H1 (cell line): Measurements from ENCODE around the gene TAF4. TPM values are rescaled to one million over a fixed set of nuclear protein-coding genes. Genes with fewer than 3 reads are reported as not detected.

Experiments used
- CTCF ChIA-PET: fragments of 300-600 bp; sonication (Branson Sonifier 250); formaldehyde crosslinking; loops from one replicate; lab custom pipeline; 2021; ENCODE audit not compliant: partially characterized antibody; lab: Charles Lee
- POLR2A ChIA-PET: fragments of 300-600 bp; sonication (Branson Sonifier 250); formaldehyde crosslinking; loops from one replicate; lab custom pipeline; 2021; ENCODE audit warnings: inconsistent platforms; ENCODE audit not compliant: partially characterized antibody; lab: Charles Lee
- DNase-seq, 2 experiments: peaks; one replicate each; pipeline versions ENCODE4 v3.0.0 to v3.0.0-alpha.2; 2010 to 2022; ENCODE audit warnings: low spot score in 2 of 2, low read depth in 1 of 2, mixed read lengths in 1 of 2
- FAIRE-seq: peaks from 2 replicates; lab custom pipeline; 2011; peaks lifted over from hg19 to GRCh38; lab: Jason Lieb, UNC
- H2AFZ ChIP-seq: 2 replicates; pipeline ENCODE4 v1.8.1; 2012; ENCODE audit warnings: low read length, inconsistent platforms
- H2AK5ac ChIP-seq: 2 replicates; pipeline ENCODE4 v1.6.1; 2013; ENCODE audit warnings: low read depth, low read length
- H2BK120ac ChIP-seq: replicated peaks from 2 replicates; pipeline ENCODE3; 2013; ENCODE audit warnings: low read depth, low read length, inconsistent platforms
- H2BK12ac ChIP-seq: 2 replicates; pipeline ENCODE4 v1.6.1; 2013; ENCODE audit warnings: low read depth, low read length
- H2BK15ac ChIP-seq: 2 replicates; pipeline ENCODE4 v1.6.1; 2013; ENCODE audit warnings: low read length
- H2BK20ac ChIP-seq: 2 replicates; pipeline ENCODE4 v1.6.1; 2013; ENCODE audit warnings: low read length
- H2BK5ac ChIP-seq: 2 replicates; pipeline ENCODE4 v1.6.1; 2013; ENCODE audit warnings: low read depth, low read length
- H3K14ac ChIP-seq: 2 replicates; pipeline ENCODE4 v1.6.1; 2013; ENCODE audit warnings: inconsistent platforms; ENCODE audit not compliant: insufficient read length
- H3K18ac ChIP-seq: 2 replicates; pipeline ENCODE4 v1.6.1; 2013; ENCODE audit warnings: low read length; ENCODE audit errors: extremely low read depth
- H3K23ac ChIP-seq: 2 replicates; pipeline ENCODE4 v1.6.1; 2013; ENCODE audit warnings: inconsistent platforms; ENCODE audit not compliant: insufficient read length
- H3K23me2 ChIP-seq: 2 replicates; pipeline ENCODE4 v1.6.1; 2013; ENCODE audit warnings: low read depth, low read length
- H3K27ac ChIP-seq: 2 replicates; pipeline ENCODE4 v1.6.1; 2011; ENCODE audit warnings: low read depth, low read length, inconsistent platforms
- H3K27me3 ChIP-seq, 4 experiments: replicated peaks in 1 of 4; 1 replicate in 1 of 4; 2 replicates in 3 of 4; pipeline versions ENCODE4 v1.6.1 to v1.8.1; 2011 to 2013; ENCODE audit warnings: low read length in 3 of 4, mild to moderate bottlenecking in 3 of 4, inconsistent platforms in 2 of 4, mixed read lengths in 2 of 4, moderate library complexity in 1 of 4; ENCODE audit not compliant: control insufficient read depth in 3 of 4, insufficient read depth in 3 of 4; ENCODE audit errors: extremely low read depth in 1 of 4
- H3K36me3 ChIP-seq, 4 experiments: 2 replicates each; pipeline versions ENCODE4 v1.6.1 to v1.8.1; 2011 to 2013; ENCODE audit warnings: mild to moderate bottlenecking in 4 of 4, low read length in 3 of 4, moderate library complexity in 2 of 4, control low read depth in 1 of 4, inconsistent platforms in 1 of 4; ENCODE audit not compliant: insufficient read depth in 4 of 4, control insufficient read depth in 2 of 4
- H3K4ac ChIP-seq: replicated peaks from 2 replicates; pipeline ENCODE3; 2013; ENCODE audit warnings: low read length, low read depth, mixed read lengths, inconsistent platforms; ENCODE audit not compliant: insufficient read length
- H3K4me1 ChIP-seq, 4 experiments: replicated peaks in 1 of 4; 1 replicate in 1 of 4; 2 replicates in 3 of 4; pipeline versions ENCODE4 v1.6.1 to v1.8.1; 2011 to 2013; ENCODE audit warnings: low read length in 3 of 4, inconsistent platforms in 2 of 4, mixed read lengths in 1 of 4; ENCODE audit not compliant: insufficient read depth in 4 of 4, control insufficient read depth in 3 of 4
- H3K4me2 ChIP-seq, 2 experiments: 2 replicates each; pipeline versions ENCODE4 v1.6.1 to v1.8.1; 2011 to 2013; ENCODE audit warnings: low read depth in 2 of 2, low read length in 2 of 2, control low read depth in 1 of 2, inconsistent platforms in 1 of 2, mild to moderate bottlenecking in 1 of 2; ENCODE audit not compliant: insufficient read depth in 1 of 2
- H3K4me3 ChIP-seq, 4 experiments: fragments of 200-600, 300-600 bp in 1 of 4; sonication (generic), shearing (Covaris generic), sonication (Bioruptor Twin) in 1 of 4; 2 replicates each; pipeline versions ENCODE4 v1.5.1 to v1.8.1; 2011 to 2016; ENCODE audit warnings: low read length in 4 of 4, low read depth in 3 of 4, control low read depth in 2 of 4, inconsistent platforms in 2 of 4, mild to moderate bottlenecking in 2 of 4, mixed read lengths in 1 of 4, moderate library complexity in 1 of 4; ENCODE audit not compliant: insufficient read depth in 2 of 4; ENCODE audit errors: extremely low read depth in 1 of 4
- H3K56ac ChIP-seq: replicated peaks from 2 replicates; pipeline ENCODE3; 2013; ENCODE audit warnings: low read depth, mild to moderate bottlenecking, mixed read lengths, low read length, inconsistent platforms; ENCODE audit not compliant: insufficient read length
- H3K79me1 ChIP-seq: 2 replicates; pipeline ENCODE4 v1.6.1; 2013; ENCODE audit warnings: low read depth, low read length, control low read depth
- H3K79me2 ChIP-seq, 2 experiments: 2 replicates each; pipeline versions ENCODE4 v1.6.1 to v1.8.1; 2012 to 2013; ENCODE audit warnings: low read length in 2 of 2, mild to moderate bottlenecking in 2 of 2, inconsistent platforms in 1 of 2; ENCODE audit not compliant: insufficient read depth in 2 of 2, control insufficient read depth in 1 of 2
- H3K9ac ChIP-seq, 4 experiments: replicated peaks in 1 of 4; 1 replicate in 1 of 4; 2 replicates in 3 of 4; pipeline versions ENCODE4 v1.6.1 to v1.8.1; 2011 to 2013; ENCODE audit warnings: low read depth in 3 of 4, low read length in 3 of 4, control low read depth in 2 of 4, mild to moderate bottlenecking in 2 of 4, moderate library complexity in 2 of 4, inconsistent platforms in 1 of 4; ENCODE audit errors: extremely low read depth in 1 of 4
- H3K9me3 ChIP-seq, 2 experiments: 2 replicates each; pipeline versions ENCODE4 v1.6.1 to v1.8.1; 2012 to 2013; ENCODE audit warnings: mild to moderate bottlenecking in 2 of 2, moderate library complexity in 2 of 2, control low read depth in 1 of 2, inconsistent platforms in 1 of 2, low read depth in 1 of 2, low read length in 1 of 2, mixed read lengths in 1 of 2; ENCODE audit not compliant: insufficient read depth in 2 of 2
- H4K20me1 ChIP-seq, 2 experiments: replicated peaks in 1 of 2; 2 replicates each; pipeline versions ENCODE3 to v1.8.1; 2011 to 2013; ENCODE audit warnings: inconsistent platforms in 2 of 2, low read length in 2 of 2, mild to moderate bottlenecking in 1 of 2; ENCODE audit not compliant: insufficient read depth in 2 of 2, control insufficient read depth in 1 of 2
- H4K5ac ChIP-seq: 2 replicates; pipeline ENCODE4 v1.6.1; 2013; ENCODE audit warnings: low read length, low read depth, mixed read lengths, inconsistent platforms; ENCODE audit not compliant: insufficient read length
- H4K8ac ChIP-seq: 2 replicates; pipeline ENCODE4 v1.8.0; 2013; ENCODE audit warnings: mild to moderate bottlenecking, moderate library complexity, low read length, inconsistent platforms; ENCODE audit not compliant: insufficient read depth; ENCODE audit errors: extremely low read depth
- H4K91ac ChIP-seq: replicated peaks from 2 replicates; pipeline ENCODE3; 2013; ENCODE audit warnings: low read length, mixed read lengths, inconsistent platforms; ENCODE audit not compliant: insufficient read length
- KDM1A ChIP-seq: fragments of 200-600, 300-600 bp; sonication (generic); IDR thresholded peaks from 2 replicates; pipeline ENCODE4 v1.7.1; 2016; ENCODE audit warnings: mild to moderate bottlenecking, low read length, borderline replicate concordance
- RBBP5 ChIP-seq: IDR thresholded peaks from 2 replicates; pipeline ENCODE4 v1.7.1; 2012; ENCODE audit warnings: low read depth, mild to moderate bottlenecking, inconsistent platforms, low read length, moderate library complexity, borderline replicate concordance
- SIN3A ChIP-seq, 2 experiments: IDR thresholded peaks in 1 of 2; conservative IDR thresholded peaks in 1 of 2; 2 replicates each; pipeline ENCODE4 v1.6.1; 2011 to 2012; ENCODE audit warnings: low read length in 2 of 2, improper control_type of control experiment in 1 of 2, low read depth in 1 of 2, mild to moderate bottlenecking in 1 of 2
- TEAD4 ChIP-seq: IDR thresholded peaks from 2 replicates; pipeline ENCODE4 v1.6.1; 2012; ENCODE audit warnings: low read depth, low read length, inconsistent platforms, mixed read lengths
- ZNF274 ChIP-seq: IDR thresholded peaks from 2 replicates; pipeline ENCODE4 v1.7.0; 2012; ENCODE audit warnings: low read length, borderline replicate concordance; ENCODE audit errors: extremely low read depth
- WGBS, 2 experiments: shearing (Covaris generic) in 1 of 2; methylation state at CpG; one replicate each; pipeline versions ENCODE4 v1.1.6 to v1.1.7; 2013 to 2015; ENCODE audit warnings: low lambda C conversion rate in 2 of 2, mixed read lengths in 2 of 2, inconsistent platforms in 1 of 2, low coverage in 1 of 2, missing lambda C conversion rate in 1 of 2; ENCODE audit not compliant: insufficient replicate concordance in 2 of 2, insufficient coverage in 1 of 2, insufficient read length in 1 of 2; ENCODE audit errors: extremely low coverage in 1 of 2, missing lambda C conversion rate in 1 of 2; 5-methylcytosine and 5-hydroxymethylcytosine counted together
- polyA plus RNA-seq, 7 experiments: library from polyadenylated mRNA; depleted of rRNA in 3 of 7; stranded (reverse) in 5 of 7; unstranded in 2 of 7; fragments of >200 nt in 5 of 7; fragments of 200-250 nt in 2 of 7; gene quantifications; 1 replicate in 5 of 7; 2 replicates in 1 of 7; 4 replicates in 1 of 7; pipeline versions ENCODE4 v1.2.1 to v1.2.3, GENCODE V29; 2011 to 2013; ENCODE audit warnings: missing spikeins in 2 of 7, mixed read lengths in 2 of 7
- total RNA-seq: library from RNA; stranded (reverse); fragmentation: NEBNext Ultra II Directional; extraction: Animal tissue kit (Norgen Biotek cat#: 25700); gene quantifications from 2 replicates; pipeline ENCODE4 v1.2.1, GENCODE V29; 2021
- TF ChIP-seq, protein P1 (sequence below), 3 experiments: IDR thresholded peaks; 1 replicate in 2 of 3; 2 replicates in 1 of 3; pipeline versions ENCODE4 v1.5.1 to v1.6.1; 2011; ENCODE audit warnings: low read length in 3 of 3, mild to moderate bottlenecking in 3 of 3, inconsistent platforms in 2 of 3, low read depth in 1 of 3, moderate library complexity in 1 of 3; ENCODE audit not compliant: insufficient read depth in 1 of 3; ENCODE audit errors: control extremely low read depth in 1 of 3

Gene TAF4
- total and polyA plus RNA-seq, 2 of the 8 experiments (the other 6 are each of a cell fraction or from before 2014, with no cell fraction given), result 16.0 to 30.1 TPM

DNA sequence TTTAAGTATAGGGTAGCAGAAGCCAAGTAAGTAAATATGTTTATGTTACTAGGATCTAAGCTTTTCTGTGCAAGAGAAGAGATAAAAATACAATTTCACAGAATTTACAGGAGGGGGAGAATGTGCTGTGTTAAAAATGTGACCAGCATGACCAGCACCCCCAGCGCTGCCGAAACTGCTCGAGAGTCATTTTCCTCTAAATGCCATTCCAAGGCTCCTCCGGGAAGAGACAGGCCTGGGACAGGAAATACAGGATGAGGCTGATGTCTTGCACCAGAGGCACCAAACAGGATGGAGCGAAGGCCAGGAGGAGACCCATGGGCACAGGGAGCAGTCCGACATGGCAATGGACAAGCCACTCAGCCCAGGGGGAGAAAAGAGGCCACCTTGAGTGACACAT lies 21.1 kb downstream of the TAF4 start:
- Histone ChIP-seq H4K8ac (no peak overlapping the region), H3K4ac (no peak overlapping the region), H3K18ac (no peak overlapping the region), H3K79me1 (peaks cover 26% of the 10 kb centered on the region), H2BK120ac (no peak overlapping the region), H2AK5ac (no peak overlapping the region), H2BK20ac (no peak overlapping the region), H3K4me3 (no peak overlapping the region), H2BK5ac (no peak overlapping the region), H3K4me1 (peaks cover 0 to 20% (median 7%) of the 10 kb centered on the region in 4 experiments; a peak in 3 of 7 replicates), H2BK15ac (no peak overlapping the region), H3K23ac (no peak overlapping the region), H3K79me2 (peaks cover 24 to 100% of the 10 kb centered on the region in 2 experiments), H3K14ac (no peak overlapping the region), H4K5ac (no peak overlapping the region), H2BK12ac (no peak overlapping the region), H3K9me3 (no peaks in the 10 kb centered on the region), H3K36me3 (no peaks in the 10 kb centered on the region), H4K20me1 (peaks cover 37 to 46% of the 10 kb centered on the region in 2 experiments), H3K23me2 (no peaks in the 10 kb centered on the region), H3K27ac (no peak overlapping the region), H4K91ac (no peak overlapping the region), H3K27me3 (no peaks in the 10 kb centered on the region), H3K9ac (no peak overlapping the region), H3K4me2 (no peak overlapping the region), H2AFZ (no peak overlapping the region), H3K56ac (no peak overlapping the region)
- FAIRE-seq, result no peak
- WGBS, 2 experiments, result 58% methylated on average over 6 of the region's 6 CpGs; no CpG with 5 or more reads in 1 of the 2 experiments
- POLR2A ChIA-PET, result interaction anchor here (1.4 kb wide), 1 partner anchor 9 kb away, joined by 3 read pairs; no protein-coding TSS in a partner anchor
- DNase-seq, result no peak
- TF ChIP-seq, protein P1, sequence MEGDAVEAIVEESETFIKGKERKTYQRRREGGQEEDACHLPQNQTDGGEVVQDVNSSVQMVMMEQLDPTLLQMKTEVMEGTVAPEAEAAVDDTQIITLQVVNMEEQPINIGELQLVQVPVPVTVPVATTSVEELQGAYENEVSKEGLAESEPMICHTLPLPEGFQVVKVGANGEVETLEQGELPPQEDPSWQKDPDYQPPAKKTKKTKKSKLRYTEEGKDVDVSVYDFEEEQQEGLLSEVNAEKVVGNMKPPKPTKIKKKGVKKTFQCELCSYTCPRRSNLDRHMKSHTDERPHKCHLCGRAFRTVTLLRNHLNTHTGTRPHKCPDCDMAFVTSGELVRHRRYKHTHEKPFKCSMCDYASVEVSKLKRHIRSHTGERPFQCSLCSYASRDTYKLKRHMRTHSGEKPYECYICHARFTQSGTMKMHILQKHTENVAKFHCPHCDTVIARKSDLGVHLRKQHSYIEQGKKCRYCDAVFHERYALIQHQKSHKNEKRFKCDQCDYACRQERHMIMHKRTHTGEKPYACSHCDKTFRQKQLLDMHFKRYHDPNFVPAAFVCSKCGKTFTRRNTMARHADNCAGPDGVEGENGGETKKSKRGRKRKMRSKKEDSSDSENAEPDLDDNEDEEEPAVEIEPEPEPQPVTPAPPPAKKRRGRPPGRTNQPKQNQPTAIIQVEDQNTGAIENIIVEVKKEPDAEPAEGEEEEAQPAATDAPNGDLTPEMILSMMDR (IDR thresholded peaks at IDR 0.05; ENCODE audit: control extremely low read depth in 1 of 3, insufficient read depth in 1 of 3, low read depth in 1 of 3, low read length in 3 of 3), result no peak
- TF ChIP-seq KDM1A (no peak), SIN3A (conservative IDR thresholded peaks at IDR 0.05 in 1 of 2, IDR thresholded peaks at IDR 0.05 in 1 of 2; ENCODE audit: low read depth in 1 of 2, low read length in 2 of 2) (no peak), TEAD4 (no peak), ZNF274 (no peak), RBBP5 (no peak)
- CTCF ChIA-PET, result interaction anchor here (1.4 kb wide), 1 partner anchor 13 kb away, joined by 3 read pairs; no protein-coding TSS in a partner anchor
